ENCODE measurements around the gene MACROD2. TPM values are rescaled to one million over a fixed set of nuclear protein-coding genes. Genes with fewer than 3 reads are reported as not detected.

MACROD2 gene
- total RNA-seq, 1 experiment from 2014 or later, result 1.6 TPM

DNA sequence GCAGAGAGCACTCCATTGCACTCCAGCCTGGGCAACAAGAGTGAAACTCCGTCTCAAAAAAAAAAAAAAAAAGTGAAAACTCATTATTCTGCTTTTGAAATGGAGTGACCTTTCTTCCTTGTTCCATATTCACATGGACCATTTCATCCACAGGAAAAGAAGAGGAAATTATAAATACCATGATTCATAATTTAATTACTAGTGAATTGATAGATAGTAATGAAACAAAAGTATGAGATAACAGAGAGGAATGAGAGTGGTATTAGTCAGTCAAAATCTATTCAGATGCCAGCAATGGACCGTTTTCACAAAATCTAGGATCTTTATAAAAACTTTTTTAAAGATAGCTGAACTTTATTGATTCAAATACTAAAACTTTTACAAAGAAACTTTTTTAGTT is 785.2 kb downstream of the MACROD2 start:
- H4K8ac ChIP-seq (replicated peaks; ENCODE audit: insufficient read length, low read depth, low read length), result no peak overlapping the region
- no peak overlapping the region for H3K27ac ChIP-seq (ENCODE audit: insufficient read length, low read depth, low read length)

More for the DNA sequence above, 785.2 kb downstream of the MACROD2 start:
- H3K23me2 ChIP-seq (ENCODE audit: insufficient read length, low read depth, low read length, poor library complexity, severe bottlenecking), result no peaks in the 10 kb centered on the region
- no peaks in the 10 kb centered on the region for H4K20me1 ChIP-seq (ENCODE audit: control insufficient read depth, insufficient read depth, insufficient read length)
- H4K5ac ChIP-seq (ENCODE audit: insufficient read length, low read depth, low read length), result no peak overlapping the region
- 0 out of 2 replicates have a peak, but pooled peaks cover 2% of the 10 kb centered on the region for H3K4me1 ChIP-seq (ENCODE audit: insufficient read depth, low read length)
- Mint-ChIP-seq H3K27ac (no peak overlapping the region), H3K9me3 (0 out of 5 replicates have a peak, but pooled peaks cover 0 to 3% of the 10 kb centered on the region in 2 experiments), H3K4me3 (no peak overlapping the region), H3K36me3 (ENCODE audit: insufficient read depth in 1 of 3, low read depth in 3 of 3) (no peaks in the 10 kb centered on the region), H3K4me1 (peaks cover 13% of the 10 kb centered on the region in 2 experiments), H3K27me3 (ENCODE audit: low read depth) (no peaks in the 10 kb centered on the region)
- H3K27me3 ChIP-seq (ENCODE audit: insufficient read depth, low read length), result no peaks in the 10 kb centered on the region
- no peak overlapping the region for H2BK120ac ChIP-seq (ENCODE audit: low read depth, low read length, poor library complexity, severe bottlenecking)
- DNase-seq, result no peak
- TF ChIP-seq, protein P1, sequence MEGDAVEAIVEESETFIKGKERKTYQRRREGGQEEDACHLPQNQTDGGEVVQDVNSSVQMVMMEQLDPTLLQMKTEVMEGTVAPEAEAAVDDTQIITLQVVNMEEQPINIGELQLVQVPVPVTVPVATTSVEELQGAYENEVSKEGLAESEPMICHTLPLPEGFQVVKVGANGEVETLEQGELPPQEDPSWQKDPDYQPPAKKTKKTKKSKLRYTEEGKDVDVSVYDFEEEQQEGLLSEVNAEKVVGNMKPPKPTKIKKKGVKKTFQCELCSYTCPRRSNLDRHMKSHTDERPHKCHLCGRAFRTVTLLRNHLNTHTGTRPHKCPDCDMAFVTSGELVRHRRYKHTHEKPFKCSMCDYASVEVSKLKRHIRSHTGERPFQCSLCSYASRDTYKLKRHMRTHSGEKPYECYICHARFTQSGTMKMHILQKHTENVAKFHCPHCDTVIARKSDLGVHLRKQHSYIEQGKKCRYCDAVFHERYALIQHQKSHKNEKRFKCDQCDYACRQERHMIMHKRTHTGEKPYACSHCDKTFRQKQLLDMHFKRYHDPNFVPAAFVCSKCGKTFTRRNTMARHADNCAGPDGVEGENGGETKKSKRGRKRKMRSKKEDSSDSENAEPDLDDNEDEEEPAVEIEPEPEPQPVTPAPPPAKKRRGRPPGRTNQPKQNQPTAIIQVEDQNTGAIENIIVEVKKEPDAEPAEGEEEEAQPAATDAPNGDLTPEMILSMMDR (conservative IDR thresholded peaks at IDR 0.05), result no peak
- H3K14ac ChIP-seq (ENCODE audit: insufficient read depth, low read length), result no peak overlapping the region
- no peak overlapping the region for H3T11ph ChIP-seq (ENCODE audit: low read length)
- no peak overlapping the region for H3K4me2 ChIP-seq (ENCODE audit: insufficient read depth, insufficient read length, low read length)
- no peaks in the 10 kb centered on the region for H3K79me1 ChIP-seq (ENCODE audit: insufficient read depth, low read depth, low read length, poor library complexity, severe bottlenecking)
- WGBS (ENCODE audit: extremely low coverage, insufficient read length, low lambda C conversion rate), result no CpG with 5 or more reads among the region's 2 CpGs
- no peak overlapping the region for H2BK15ac ChIP-seq (ENCODE audit: low read depth, low read length)
- no peak overlapping the region for H3K18ac ChIP-seq (ENCODE audit: insufficient read length, low read depth, low read length)
- no peak overlapping the region for H2AFZ ChIP-seq (ENCODE audit: low read length)
- no peak overlapping the region for H2BK5ac ChIP-seq (ENCODE audit: insufficient read length, low read length)
- H3K23ac ChIP-seq (ENCODE audit: insufficient read length, low read depth, low read length), result no peak overlapping the region
- H2BK12ac ChIP-seq (ENCODE audit: insufficient read length, low read depth, low read length), result no peak overlapping the region
- no peak overlapping the region for H3K4ac ChIP-seq (ENCODE audit: low read depth, low read length)
- no peak overlapping the region for H2BK20ac ChIP-seq (ENCODE audit: low read depth, low read length, poor library complexity, severe bottlenecking)
- H2AK5ac ChIP-seq (ENCODE audit: insufficient read length, low read length), result no peak overlapping the region
- no peak overlapping the region for H3K9ac ChIP-seq (ENCODE audit: extremely low read depth, insufficient read length, low read length)
- H3K56ac ChIP-seq (ENCODE audit: insufficient read length, low read depth, low read length), result no peak overlapping the region
- H3K9me3 ChIP-seq (ENCODE audit: control insufficient read depth, low read depth, low read length), result no peaks in the 10 kb centered on the region
- H3K79me2 ChIP-seq (ENCODE audit: insufficient read depth, low read length), result no peaks in the 10 kb centered on the region
- H4K91ac ChIP-seq (ENCODE audit: insufficient read length, low read depth, low read length), result no peak overlapping the region

Measured in H9 (cell line).